Large intestine (tissue), 12 donors: ENCODE measurements around the gene MYO1G. TPM values are rescaled to one million over a fixed set of nuclear protein-coding genes. Genes with fewer than 3 reads are reported as not detected.
"Not testable (repeated sequence)": the region's sequence is repeated elsewhere in the genome, so short reads cannot be mapped to it uniquely, and the experiment has no call there.

Source experiments
- DNase-seq, 2 donors: peaks; one replicate each; pipeline versions ENCODE4 v3.0.0 to v3.0.0-alpha.2; 2013
- H3K27ac ChIP-seq: one replicate; pipeline ENCODE4 v1.5.1; 2013; ENCODE audit warnings: low read length
- H3K27me3 ChIP-seq: 2 replicates; pipeline ENCODE4 v1.6.1; 2013; ENCODE audit warnings: low read length; ENCODE audit not compliant: control insufficient read depth, insufficient read depth
- H3K36me3 ChIP-seq: 2 replicates; pipeline ENCODE4 v1.6.1; 2013; ENCODE audit warnings: low read length; ENCODE audit not compliant: control insufficient read depth, insufficient read depth
- H3K4me1 ChIP-seq: one replicate; pipeline ENCODE4 v1.6.1; 2013; ENCODE audit warnings: low read length; ENCODE audit not compliant: control insufficient read depth, insufficient read depth
- H3K4me3 ChIP-seq: one replicate; pipeline ENCODE4 v1.5.1; 2013; ENCODE audit warnings: low read length
- H3K9me3 ChIP-seq: one replicate; pipeline ENCODE4 v1.6.1; 2013; ENCODE audit warnings: mild to moderate bottlenecking, low read depth, low read length, moderate library complexity; ENCODE audit not compliant: control insufficient read depth
- WGBS: methylation state at CpG from one replicate; pipeline ENCODE4 v1.1.5; 2013; ENCODE audit warnings: low lambda C conversion rate; ENCODE audit not compliant: insufficient coverage; 5-methylcytosine and 5-hydroxymethylcytosine counted together
- long read RNA-seq, 11 donors: transcript quantifications; one replicate each; lab custom pipeline, GENCODE V29; 2026
- polyA plus RNA-seq: library from polyadenylated mRNA; unstranded; fragments of 120-200 nt; gene quantifications from one replicate; pipeline ENCODE4 v1.2.1, GENCODE V29; 2013

The MYO1G gene
- 2.2 TPM for polyA plus RNA-seq
- long read RNA-seq, donor 1, result 0 reads
- long read RNA-seq, donor 2, result 0 reads
- long read RNA-seq, donor 3, result 0 reads
- long read RNA-seq, donor 4, result 0 reads
- long read RNA-seq, donor 5, result 0 reads
- long read RNA-seq, donor 6, result 0 reads
- long read RNA-seq, donor 7, result 0 reads
- long read RNA-seq, donor 8, result 0 reads
- long read RNA-seq, donor 9, result 0 reads
- long read RNA-seq, donor 10, result 0 reads
- long read RNA-seq, donor 11, result 0 reads

DNA sequence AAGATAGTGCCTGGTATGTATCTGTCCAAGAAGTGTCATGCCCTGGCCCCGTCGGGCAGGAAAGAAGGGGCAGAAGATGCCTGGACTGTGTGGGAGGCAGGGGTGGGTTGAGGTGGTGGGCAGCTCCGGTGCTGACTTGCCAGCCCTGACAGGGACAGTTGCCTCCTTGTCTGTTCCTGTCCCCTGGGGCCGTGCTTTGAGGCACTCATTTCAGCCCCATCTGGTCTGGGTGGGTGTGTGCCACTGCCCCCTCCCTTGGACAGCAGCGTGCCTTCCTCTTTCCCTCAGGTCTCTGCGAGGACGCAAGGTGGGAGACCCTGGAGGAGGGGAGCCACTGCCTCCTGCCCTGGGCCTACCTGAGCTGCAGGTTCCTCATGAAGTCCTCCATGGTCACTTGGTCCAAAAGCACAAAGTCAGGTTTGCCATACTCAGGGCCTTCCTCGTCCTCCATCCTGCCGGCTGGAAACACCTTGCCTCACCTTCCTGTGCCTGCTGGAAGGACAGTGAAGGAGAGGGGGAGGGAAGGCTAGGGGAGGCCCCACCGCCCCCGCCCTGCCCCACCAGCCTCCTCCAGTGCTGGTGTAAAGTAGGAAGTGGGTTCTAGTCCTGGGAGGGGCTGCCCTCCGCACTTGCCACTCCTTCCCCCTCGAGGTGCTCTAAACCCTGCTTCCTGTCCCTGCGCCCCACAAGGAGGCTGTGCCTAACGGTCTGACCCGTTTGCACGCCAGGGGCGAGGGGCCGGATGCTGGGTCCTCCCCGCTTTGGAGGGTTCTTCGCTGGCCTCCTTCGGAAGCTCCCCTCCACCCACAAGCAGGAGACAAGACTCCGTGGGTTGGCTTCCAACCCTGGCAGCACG lies at the start of gene MYO1G:
Gene MYO1G (minus strand): TSS at position 505 of the 856 bp plus-strand sequence. CDS start 54 bp downstream, at position 451.
- H3K27ac ChIP-seq, result no peak within 1 kb of the TSS
- H3K9me3 ChIP-seq, result no peaks in the 10 kb centered on the region
- peaks cover 34% of the 10 kb centered on the region for H3K36me3 ChIP-seq
- peaks cover 3% of the 10 kb centered on the region for H3K4me1 ChIP-seq
- H3K27me3 ChIP-seq, result no peaks in the 10 kb centered on the region
- no CpG with 5 or more reads among the region's 24 CpGs for WGBS
- no peak within 1 kb of the TSS for H3K4me3 ChIP-seq
- DNase-seq, result no peak

DNA sequence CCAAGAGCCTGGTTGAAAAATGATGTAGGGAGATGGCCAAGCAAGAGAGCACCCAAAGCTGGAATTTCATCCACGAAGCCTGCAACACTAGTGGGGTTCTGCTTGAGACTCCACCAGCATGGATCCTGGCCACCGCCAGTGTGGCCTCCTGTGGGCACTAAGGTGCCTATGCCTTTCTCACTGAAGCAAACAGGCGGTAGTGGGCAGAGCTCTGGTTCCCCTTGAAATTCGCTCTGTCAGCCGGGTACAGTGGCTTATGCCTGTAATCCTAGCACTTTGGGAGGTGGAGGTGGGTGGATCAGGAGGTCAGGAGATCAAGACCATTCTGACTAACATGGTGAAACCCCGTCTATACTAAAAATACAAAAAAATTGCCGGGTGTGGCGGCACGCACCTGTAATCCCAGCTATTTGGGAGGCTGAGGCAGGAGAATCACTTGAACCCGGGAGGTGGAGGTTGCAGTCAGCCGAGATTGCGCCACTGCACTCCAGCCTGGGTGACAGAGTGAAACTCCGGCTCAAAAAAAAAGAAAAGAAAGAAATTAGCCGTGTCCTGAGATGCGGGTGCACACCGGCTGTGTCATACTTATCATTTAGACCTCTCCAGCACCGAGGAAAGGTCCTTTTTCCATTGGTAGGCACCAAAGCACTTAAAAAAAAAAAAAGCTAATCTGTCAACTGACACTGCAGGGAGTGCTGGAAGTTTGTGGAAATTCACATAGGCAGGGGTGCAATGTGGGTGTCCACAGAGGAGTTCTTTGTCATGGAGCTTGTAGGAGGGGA lies 49.5 kb upstream of the MYO1G start:
- no CpG with 5 or more reads among the region's 17 CpGs for WGBS
- peaks cover 6% of the 10 kb centered on the region for H3K36me3 ChIP-seq
- no peak overlapping the region for H3K27ac ChIP-seq
- H3K4me3 ChIP-seq, result no peak overlapping the region
- H3K27me3 ChIP-seq, result no peaks in the 10 kb centered on the region
- DNase-seq, result no peak
- H3K9me3 ChIP-seq, result no peaks in the 10 kb centered on the region
- no peaks in the 10 kb centered on the region for H3K4me1 ChIP-seq

- no peak for DNase-seq
- no CpG with 5 or more reads among the region's 4 CpGs for WGBS
- H3K27ac ChIP-seq, result no peak overlapping the region
These were observed 48.9 kb upstream of the MYO1G start for GRCh38 chr7:45027774-45028114.

DNA sequence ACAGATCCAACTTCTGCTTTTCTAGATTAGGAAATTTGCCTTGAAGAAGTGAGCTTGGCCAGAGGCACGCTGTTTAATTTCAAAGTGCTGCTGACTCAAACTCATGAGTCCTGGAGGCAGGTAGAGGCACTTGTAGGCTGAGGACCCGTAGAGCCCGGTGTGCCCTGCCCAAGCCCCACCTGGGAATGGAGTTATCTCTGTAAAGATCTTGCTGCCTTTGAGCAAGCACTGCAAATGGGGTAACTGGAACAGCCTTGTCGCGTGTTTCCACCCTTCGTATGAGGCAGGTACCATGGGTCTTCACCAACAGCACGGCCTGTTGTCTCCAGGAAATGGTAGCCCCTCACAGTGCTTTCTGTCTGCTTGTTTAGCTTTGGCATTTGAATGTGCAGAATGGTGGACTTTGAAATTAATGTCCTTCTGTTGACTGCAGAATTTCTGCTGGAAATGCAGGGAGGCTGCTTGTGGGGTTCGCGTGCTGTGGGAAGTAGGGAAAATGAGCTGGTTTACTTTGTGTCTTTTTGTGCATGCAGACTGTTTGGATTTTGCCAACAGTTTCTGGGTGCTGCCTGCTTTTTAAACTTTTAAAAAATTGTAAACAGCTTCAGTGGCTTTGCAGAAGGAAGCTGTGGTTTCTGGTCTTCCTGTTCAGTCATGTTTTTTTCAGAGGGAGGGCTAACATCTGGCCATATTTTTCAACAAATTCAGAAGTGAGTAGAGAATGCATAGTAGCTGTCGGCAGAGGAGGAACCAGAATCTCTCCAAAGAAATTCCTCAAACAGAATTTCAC lies 48.4 kb upstream of the MYO1G start:
- WGBS, result no CpG with 5 or more reads among the region's 10 CpGs
- Histone ChIP-seq H3K9me3 (no peaks in the 10 kb centered on the region), H3K4me3 (no peak overlapping the region), H3K36me3 (peaks cover 6% of the 10 kb centered on the region), H3K27me3 (no peaks in the 10 kb centered on the region), H3K27ac (no peak overlapping the region), H3K4me1 (no peaks in the 10 kb centered on the region)
- DNase-seq, result no peak

More at GRCh38 chr7:45027774-45028114, 48.9 kb upstream of the MYO1G start:
- Histone ChIP-seq H3K36me3 (peaks cover 6% of the 10 kb centered on the region), H3K4me1 (no peaks in the 10 kb centered on the region), H3K9me3 (no peaks in the 10 kb centered on the region), H3K4me3 (no peak overlapping the region), H3K27me3 (no peaks in the 10 kb centered on the region)

DNA sequence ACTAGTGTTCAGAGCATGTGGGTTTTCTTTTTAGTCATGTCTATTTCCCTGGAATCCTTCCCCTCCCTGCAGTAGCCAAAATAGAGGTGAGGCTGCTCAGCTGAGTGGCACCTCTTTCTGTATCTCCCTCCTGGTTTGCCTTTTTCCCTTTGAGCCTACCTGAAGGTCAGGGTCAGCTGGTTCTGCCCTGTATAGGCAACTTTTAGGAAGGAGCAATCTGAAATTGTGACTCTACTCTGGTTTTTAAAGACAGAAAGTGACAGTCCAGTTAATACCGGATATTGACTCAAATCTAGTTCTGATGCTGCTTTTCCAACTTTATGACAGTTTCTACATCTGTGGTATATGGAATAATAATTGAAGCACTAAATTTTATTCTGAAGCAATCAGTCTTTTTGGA lies 47.2 kb upstream of the MYO1G start:
- H3K9me3 ChIP-seq, result no peaks in the 10 kb centered on the region
- WGBS, result 100% methylated on average over 1 of the region's 1 CpG
- no peaks in the 10 kb centered on the region for H3K4me1 ChIP-seq
- DNase-seq, result no peak
- H3K36me3 ChIP-seq, result peaks cover 6% of the 10 kb centered on the region
- no peak overlapping the region for H3K27ac ChIP-seq
- no peak overlapping the region for H3K4me3 ChIP-seq
- H3K27me3 ChIP-seq, result no peaks in the 10 kb centered on the region

- not testable (repeated sequence) for H3K4me1 ChIP-seq, DNase-seq, H3K9me3 ChIP-seq, H3K27me3 ChIP-seq, H3K4me3 ChIP-seq, H3K27ac ChIP-seq, H3K36me3 ChIP-seq
- 100% methylated on average over 1 of the region's 12 CpGs for WGBS
These were observed 46.7 kb upstream of the MYO1G start for GRCh38 chr7:45025473-45025872.

- Histone ChIP-seq H3K9me3 (no peaks in the 10 kb centered on the region), H3K27ac (no peak overlapping the region), H3K4me1 (no peaks in the 10 kb centered on the region), H3K27me3 (no peaks in the 10 kb centered on the region), H3K36me3 (peaks cover 8% of the 10 kb centered on the region), H3K4me3 (no peak overlapping the region)
- DNase-seq, result no peak
- 100% methylated on average over 1 of the region's 2 CpGs for WGBS
These were observed 45.4 kb upstream of the MYO1G start for GRCh38 chr7:45024126-45024744.

DNA sequence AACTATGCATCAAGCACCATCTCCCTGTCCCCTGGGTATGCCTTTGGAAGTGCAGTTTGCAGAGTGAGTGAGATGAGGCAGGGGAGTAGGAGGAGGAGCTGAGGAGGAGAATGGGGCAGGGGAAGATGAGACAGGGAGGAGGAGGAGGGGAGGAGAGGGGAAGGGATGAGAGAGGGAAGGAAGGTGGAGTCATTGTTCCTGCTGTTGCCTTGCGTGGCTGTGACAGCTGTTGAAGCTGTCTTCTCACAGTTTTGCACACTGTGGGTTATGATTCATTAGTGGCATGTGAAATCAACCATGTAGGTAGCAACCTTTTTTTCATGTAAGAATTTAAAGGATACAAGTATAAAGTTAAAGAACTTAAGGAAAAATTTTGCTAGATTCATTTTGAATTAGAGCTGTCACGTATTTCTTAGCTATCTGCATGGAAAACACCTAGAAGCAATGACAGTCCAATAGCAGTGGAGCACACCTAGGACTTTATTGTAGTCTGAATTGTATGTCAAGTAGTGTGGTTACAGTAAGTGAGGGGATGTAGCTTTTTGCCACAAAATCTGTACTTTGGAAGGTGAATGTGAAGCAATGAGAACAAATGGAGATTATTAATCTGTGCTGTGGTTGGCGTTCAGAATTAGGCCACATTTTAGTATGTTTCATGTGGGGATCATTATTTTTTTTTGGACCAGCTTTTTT lies 42.9 kb upstream of the MYO1G start:
- peaks cover 4% of the 10 kb centered on the region for H3K36me3 ChIP-seq
- H3K4me1 ChIP-seq, result no peaks in the 10 kb centered on the region
- H3K9me3 ChIP-seq, result no peaks in the 10 kb centered on the region
- H3K4me3 ChIP-seq, result no peak overlapping the region
- H3K27me3 ChIP-seq, result no peaks in the 10 kb centered on the region
- H3K27ac ChIP-seq, result no peak overlapping the region
- DNase-seq, result no peak
- 60% methylated on average over 1 of the region's 3 CpGs for WGBS

DNA sequence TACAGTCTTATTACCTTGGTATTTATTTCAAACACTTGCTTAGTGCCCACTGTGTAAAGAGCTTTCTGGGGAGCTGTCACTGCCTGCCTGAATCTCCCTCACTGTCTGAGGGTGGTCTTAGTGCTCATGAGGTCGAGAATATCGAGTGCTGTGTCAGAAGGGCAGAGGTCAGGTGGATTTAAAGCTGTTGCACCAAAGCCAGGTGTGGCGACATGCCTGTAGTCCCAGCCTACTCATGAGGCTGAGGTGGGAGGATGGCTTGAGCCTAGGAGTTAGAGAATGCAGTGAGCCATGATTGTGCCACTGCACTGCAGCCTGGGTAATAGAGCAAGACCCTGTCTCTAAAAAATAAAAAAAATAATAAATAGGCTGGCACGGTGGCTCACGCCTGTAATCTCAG lies 42.1 kb upstream of the MYO1G start:
- Histone ChIP-seq H3K4me1 (no peaks in the 10 kb centered on the region), H3K9me3 (no peaks in the 10 kb centered on the region), H3K36me3 (peaks cover 3% of the 10 kb centered on the region), H3K4me3 (no peak overlapping the region), H3K27ac (no peak overlapping the region), H3K27me3 (no peaks in the 10 kb centered on the region)
- no CpG with 5 or more reads among the region's 5 CpGs for WGBS
- DNase-seq, result no peak
